ENCODE data around the gene VAT1L.
"Not testable (repeated sequence)": the region's sequence is repeated elsewhere in the genome, so short reads cannot be mapped to it uniquely, and the experiment has no call there.

VAT1L gene

DNA sequence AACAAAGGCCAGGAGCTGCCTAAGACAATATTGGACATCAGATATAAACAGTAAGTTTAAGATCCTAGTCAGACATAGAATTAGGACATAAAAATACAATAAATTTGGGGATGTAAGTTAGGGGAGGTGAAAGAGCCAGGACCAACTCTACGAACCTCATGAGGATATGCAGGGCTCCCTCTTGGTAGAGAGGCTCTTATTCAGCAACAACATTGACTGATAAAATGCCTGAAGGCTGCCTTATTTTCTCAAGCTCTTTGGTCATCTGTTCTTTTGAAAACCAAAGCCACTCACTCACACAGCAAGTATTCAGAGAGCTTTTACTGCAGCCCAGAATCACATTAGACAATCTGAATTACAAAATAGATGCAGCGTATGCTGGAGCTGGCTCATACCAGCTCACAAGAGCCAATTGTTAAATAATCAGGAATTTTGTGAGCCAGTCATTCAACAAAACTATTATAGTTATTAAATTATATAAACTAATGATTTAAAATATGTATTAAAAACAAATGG is 125.4 kb downstream of the VAT1L start:
- DNase-seq: no peak

DNA sequence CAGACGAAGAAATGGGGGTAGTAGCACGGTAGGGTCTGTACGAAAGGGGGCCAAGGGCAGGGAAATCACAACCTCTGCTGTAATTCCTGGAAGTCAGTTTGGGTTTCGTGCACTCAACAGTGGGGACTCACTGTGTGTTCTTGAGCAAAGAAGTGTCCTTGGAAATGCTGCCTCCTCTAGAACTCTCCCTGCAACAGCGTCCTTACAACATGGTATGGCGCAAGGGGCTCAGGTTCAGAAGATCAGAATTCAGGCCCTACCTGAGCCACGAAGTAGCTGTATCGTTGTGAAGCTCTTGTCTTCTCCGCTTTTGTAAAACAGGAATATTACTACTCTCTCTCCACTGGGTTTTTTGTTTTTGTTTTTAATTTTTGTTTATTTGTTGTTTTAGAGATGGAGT is 127.7 kb downstream of the VAT1L start:
- no peak for DNase-seq

GRCh38 chr16:77917971-77918370 is 129.6 kb downstream of the VAT1L start:
- DNase-seq: no peak

- DNase-seq: no peak
Measured at GRCh38 chr16:77918809-77919707, 130.7 kb downstream of the VAT1L start.

DNA sequence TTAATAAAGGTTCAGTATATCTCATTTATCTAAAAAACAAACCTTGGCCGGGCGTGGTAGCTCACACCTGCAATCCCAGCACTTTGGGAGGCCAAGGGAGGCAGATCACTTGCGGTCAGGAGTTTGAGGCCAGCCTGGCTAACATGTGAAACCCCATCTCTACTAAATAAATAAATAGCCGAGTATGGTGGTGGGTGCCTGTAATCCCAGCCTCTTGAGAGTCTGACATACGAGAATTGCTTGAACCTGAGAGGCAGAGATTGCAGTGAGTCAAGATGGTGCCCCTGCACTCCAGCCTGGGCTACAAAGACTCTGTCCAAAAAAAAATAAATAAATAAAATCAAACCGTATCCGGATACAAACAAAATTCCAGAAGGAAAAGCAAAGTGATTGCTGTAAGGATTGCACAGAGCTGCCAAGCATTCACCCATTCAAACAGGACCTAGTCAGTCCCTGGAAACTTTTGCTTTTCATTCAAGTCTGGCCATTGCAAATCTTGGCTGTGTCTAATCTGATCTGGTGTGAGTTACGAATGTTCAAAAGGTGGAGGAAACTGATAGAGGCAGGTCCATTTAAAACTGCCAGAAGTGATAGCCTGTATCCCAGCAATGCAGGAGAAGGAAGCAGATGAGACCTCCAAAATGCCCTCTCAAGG is 131.5 kb downstream of the VAT1L start:
- no peak for DNase-seq

DNA sequence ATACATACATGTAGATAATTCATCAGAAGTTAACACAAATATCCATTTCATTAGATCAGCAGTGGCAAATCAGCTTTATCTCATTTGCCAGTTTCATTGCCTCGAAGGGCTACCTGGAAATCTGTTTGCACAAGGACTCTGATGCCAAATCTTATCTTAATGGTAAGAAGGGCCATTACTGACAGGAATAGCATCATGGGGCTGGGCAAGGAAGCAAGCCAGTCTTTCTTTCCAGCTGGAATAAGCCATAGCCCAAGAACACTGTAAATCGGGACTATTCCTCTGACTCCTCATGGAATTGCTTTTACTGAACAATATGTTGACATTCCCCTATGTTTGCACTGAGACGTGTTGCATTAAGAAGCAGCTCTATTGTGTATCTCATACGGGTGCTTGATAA is 132.6 kb downstream of the VAT1L start:
- no peak for DNase-seq

DNA sequence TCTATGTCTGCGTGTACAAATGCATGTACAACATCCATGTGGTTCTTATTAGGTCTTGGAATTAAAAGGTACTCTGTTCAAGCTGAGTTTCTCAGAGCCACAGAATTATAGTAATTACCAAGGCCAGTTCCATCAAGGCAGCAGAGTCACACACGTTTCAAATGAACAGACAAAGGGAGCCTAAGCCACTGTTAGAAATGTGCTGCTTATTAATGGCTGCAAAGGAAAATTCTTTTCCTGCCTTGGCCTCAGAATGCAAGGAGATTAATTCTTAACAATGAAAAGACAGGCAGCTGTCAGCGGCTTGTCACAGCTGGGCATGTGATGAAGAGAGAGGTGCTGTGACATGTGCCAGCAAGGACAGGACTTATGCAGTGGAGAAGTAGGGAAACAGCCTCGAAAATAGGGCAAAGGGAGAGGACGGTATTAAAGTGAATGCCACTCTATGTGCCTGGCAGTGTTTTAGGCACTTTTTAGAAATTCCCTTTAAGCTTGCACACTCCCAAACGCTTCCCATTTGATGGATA is 133.9 kb downstream of the VAT1L start:
- no peak for DNase-seq

DNA sequence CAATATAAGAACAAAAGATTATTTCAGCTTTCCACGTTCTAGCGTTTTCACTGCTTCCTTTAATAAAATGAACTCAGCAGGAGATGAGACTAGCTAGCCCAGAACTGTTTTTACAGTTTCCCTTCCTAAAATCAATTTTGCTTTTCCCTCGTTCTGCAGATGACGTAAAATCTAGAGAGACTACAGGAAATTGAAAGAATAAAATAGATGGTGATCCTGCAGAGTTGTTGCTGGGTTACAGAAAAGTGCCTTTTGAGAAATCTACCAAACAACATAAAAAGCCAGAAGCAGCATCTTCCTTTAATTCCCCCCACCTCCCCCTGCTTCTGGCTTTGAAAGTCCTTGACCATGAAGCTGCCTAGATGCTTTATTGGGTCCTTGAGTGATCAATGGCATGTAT is 137.2 kb downstream of the VAT1L start:
- no peak for DNase-seq

GRCh38 chr16:77928096-77928495 is 139.7 kb downstream of the VAT1L start:
- no peak for DNase-seq

DNA sequence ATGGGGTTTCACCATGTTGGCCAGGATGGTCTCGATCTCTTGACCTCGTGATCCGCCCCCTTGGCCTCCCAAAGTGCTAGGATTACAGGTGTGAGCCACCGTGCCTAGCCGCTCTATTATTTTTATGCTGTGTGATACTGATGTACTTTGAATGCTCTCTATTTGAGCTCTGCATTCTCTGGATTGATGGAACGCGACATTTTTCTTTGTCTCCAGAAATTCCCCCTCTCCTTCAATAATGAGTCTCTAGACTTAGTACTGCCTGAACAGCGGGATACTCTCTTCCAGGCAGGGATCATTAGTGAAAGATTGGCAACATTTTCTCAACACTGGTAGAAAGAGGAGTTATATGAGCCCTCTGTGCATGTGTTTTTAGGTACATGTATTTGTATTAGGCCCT is 140.6 kb downstream of the VAT1L start:
- DNase-seq: no peak

DNA sequence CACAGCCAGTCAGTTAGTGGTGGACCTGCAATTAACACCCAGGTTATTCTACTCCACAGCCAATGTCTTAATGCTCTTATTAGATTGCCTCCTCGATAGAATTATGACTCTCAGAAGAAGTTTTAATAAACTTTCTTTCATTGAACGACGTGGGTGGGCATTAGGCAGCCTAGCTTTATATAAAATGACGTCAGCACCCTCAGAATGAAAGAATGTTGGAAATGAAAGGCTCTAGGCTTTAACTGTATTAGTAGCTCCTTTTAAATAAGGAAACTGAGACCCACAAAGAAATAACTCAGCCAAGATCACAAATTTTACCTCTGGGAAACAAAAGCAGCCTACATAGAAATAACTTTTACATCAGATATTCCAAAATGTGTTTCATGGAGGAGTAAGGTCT is 142.7 kb downstream of the VAT1L start:
- no peak for DNase-seq

DNA sequence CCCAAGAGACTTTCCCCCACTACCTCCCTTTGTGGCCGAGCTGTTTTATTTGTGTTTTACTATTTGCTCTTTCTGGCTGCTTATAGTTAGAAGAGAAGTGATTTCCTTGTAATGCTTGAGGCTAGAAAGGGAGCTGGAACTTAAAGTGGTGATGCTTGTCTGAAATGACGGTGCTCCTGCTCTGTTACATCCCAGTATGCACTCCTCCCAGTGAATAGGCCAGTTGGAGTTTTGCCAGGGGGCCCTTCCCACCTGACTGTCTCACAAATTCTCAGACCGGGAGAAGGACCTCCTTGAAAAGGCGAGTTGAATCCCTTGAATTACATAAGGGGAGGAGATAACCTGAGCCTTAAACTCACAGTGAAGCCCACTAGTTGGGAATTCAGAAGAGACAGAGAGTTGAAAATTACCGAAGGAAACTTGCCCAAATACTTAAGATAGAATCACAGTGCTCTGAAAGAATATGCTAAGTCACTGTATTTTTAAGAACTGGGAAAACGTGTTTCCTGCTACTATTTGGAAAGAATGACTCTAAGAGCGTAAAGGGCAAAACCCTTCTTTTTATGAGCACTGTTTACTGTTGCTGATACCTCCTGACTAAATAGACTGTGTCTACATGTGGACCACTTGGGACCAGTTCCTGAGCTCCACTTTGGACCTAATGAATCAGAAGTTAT is 149.2 kb downstream of the VAT1L start:
- peak; percentile 8 for DNase-seq

DNA sequence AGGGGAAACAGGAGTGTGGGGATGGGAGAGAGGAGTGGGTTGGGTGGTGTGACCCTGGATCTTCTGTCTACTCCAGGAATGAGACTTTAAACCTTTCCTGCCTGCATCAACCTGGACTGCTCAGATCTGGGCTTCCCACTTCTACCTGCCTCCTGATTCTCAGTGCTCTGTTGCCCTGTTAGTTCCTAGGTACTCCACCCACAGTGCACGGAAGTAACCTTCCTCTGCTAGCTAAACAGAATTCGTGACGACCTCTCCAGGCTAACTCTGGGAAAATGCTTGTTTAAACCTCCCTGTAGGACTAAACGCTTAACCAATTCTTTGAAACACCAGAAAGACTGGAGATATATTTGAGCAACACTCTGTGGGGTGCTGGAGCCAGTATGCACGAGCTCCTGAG is 150.5 kb downstream of the VAT1L start:
- DNase-seq: no peak

DNA sequence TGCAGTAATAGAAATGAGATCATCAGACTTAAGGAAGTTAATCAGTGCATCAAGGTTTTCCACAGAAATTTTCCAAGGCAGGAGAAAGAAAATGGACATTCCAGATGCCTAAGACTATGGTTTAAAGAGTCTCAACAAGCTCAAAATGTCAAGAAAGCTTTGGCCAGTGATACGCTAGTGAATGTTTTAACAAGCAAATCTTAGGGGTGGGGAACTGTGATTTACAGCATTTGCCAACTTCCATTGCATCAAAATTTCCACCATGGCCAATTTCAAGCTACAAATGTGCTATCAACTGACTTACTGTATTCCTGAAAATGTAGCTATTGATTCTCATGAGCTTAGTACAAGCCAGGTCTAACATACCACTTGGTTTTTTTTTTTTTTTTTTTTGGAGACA is 151.6 kb downstream of the VAT1L start:
- DNase-seq: no peak

GRCh38 chr16:77943801-77944200 is 155.4 kb downstream of the VAT1L start:
- no peak for DNase-seq

DNA sequence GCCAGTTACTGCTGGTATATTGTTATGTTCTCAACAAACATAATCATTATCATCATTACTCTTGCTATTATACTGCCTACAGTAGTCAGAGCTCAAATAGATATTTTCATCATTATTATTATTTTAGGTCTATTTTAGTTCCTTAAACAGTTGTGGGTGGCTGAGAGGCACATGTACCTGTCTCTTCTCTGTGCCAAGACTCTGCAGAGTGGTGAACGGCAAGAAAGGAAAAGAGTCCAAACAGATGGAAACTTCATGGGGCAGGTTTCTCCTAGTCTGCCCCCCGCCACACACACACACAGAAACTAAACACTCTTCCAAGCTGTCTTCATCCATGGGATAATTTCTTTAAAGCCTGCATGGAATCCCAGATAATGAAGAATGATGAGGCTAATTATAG is 156.3 kb downstream of the VAT1L start:
- DNase-seq: no peak

DNA sequence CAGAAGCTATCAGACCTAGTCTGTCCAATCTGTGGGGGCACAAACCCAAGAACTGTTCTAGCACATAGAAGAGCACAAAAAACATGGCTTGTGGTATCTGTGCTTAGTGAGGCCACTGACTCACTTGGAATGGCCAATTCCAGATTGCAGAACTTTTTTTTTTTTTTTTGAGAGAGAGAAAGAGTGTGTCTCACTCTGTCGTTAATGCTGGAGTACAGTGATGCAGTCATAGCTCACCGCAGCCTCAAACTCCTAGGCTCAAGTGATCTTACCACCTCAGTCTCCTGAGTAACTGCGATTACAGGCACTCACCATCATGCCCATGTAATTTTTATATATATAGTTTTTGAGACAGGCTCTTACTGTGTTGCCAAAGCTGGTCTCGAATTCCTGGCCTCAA is 156.8 kb downstream of the VAT1L start:
- no peak for DNase-seq

GRCh38 chr16:77946823-77947222 is 158.5 kb downstream of the VAT1L start:
- no peak for DNase-seq

GRCh38 chr16:77947590-77947989 is 159.2 kb downstream of the VAT1L start:
- DNase-seq: not testable (repeated sequence)

DNA sequence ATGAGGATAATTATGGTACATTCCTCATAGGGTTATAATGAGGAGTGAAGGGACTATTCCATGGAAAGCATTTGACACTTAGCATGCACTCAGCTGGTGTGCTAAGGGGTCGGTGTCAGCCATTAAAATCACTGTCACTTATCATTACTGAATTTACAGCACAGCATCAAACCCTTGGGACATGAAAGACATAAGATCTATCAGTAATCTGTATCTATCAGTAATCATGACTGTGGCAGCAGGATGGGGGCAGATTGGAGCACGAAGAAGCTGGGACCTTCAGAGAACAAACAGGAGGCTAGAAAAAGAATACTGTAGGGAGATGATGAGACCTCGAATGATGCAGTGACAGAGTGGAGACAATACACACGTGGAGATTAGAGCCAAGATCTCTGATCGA is 160.5 kb downstream of the VAT1L start:
- no peak for DNase-seq

DNA sequence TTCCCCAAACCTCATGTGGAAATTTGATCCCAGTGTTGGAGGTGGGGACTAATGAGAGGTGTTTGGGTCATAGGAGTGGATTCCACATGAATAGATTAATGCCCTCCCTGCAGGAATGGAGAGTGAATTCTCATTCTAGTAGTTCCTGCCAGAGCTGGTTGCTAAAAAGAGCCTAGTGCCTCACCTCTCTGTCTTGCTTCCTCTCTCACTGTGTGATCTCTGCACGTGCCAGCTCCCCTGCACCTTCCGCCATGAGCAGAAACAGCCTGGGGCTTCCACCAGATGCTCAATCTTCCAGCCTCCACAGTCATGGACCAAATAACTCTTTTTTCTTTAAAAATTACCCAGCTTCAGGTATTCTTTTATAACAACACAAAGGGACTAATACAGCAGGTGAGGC is 161.1 kb downstream of the VAT1L start:
- DNase-seq: no peak

- DNase-seq: peak; percentile 60
Measured at GRCh38 chr16:77951788-77952187, 163.4 kb downstream of the VAT1L start.

DNA sequence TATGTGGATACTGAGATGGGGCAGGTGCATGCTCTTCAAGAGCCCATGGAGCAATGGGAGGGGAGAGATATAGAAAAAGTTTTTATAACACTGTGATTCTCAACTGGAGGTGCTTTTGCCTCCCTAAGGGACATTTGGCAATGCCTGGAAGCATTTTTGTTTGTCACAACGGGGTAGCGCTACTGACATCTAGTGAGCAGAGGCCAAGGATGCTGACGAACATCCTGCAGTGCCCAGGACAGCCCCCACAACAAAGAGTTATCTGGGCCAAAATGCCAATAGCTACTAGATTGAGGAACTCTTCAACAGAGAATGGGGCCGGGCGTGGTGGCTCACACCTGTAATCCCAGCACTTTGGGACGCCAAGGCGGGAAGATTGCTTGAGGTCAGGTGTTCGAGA is 166.8 kb downstream of the VAT1L start:
- DNase-seq: no peak
